Measurements from ENCODE around the gene ZC3H10. TPM values are rescaled to one million over a fixed set of nuclear protein-coding genes. Genes with fewer than 3 reads are reported as not detected.
"Not testable (repeated sequence)": the region's sequence is repeated elsewhere in the genome, so short reads cannot be mapped to it uniquely, and the experiment has no call there.

The ZC3H10 gene
- polyA plus RNA-seq, 4 donors, result 1.1 to 4.0 (median 2.1) TPM

GRCh38 chr12:56104815-56105608 lies 13.1 kb upstream of the ZC3H10 start:
- peaks cover 7 to 45% (median 19%) of the 10 kb centered on the region in 3 donors for H3K36me3 ChIP-seq (ENCODE audit: control insufficient read depth in 3 of 3, insufficient read depth in 2 of 3, low read depth in 1 of 3, low read length in 3 of 3)
- WGBS, 3 donors, result 0 to 1% (median 0%) methylated on average over 38 to 40 of the region's 40 CpGs
- peak overlapping the region; percentile 59 to 80 (median 77) for H3K4me3 ChIP-seq (ENCODE audit: low read depth in 1 of 3, low read length in 3 of 3)
- H3K9me3 ChIP-seq (ENCODE audit: control insufficient read depth in 2 of 2, insufficient read depth in 1 of 2, low read depth in 1 of 2, low read length in 1 of 2), result no peaks in the 10 kb centered on the region
- FAIRE-seq (no peak), DNase-seq (peak; percentile 22 to 56)
- peak overlapping the region; percentile 74 to 89 (median 82) for H3K27ac ChIP-seq (ENCODE audit: low read depth in 1 of 3, low read length in 2 of 3)
- H3K4me1 ChIP-seq (ENCODE audit: control insufficient read depth in 3 of 3, insufficient read depth in 2 of 3, low read depth in 1 of 3, low read length in 2 of 3), result peaks cover 0 to 6% (median 3%) of the 10 kb centered on the region in 3 donors
- no peaks in the 10 kb centered on the region for H3K27me3 ChIP-seq (ENCODE audit: control insufficient read depth in 3 of 3, insufficient read depth in 3 of 3, low read length in 3 of 3)

DNA sequence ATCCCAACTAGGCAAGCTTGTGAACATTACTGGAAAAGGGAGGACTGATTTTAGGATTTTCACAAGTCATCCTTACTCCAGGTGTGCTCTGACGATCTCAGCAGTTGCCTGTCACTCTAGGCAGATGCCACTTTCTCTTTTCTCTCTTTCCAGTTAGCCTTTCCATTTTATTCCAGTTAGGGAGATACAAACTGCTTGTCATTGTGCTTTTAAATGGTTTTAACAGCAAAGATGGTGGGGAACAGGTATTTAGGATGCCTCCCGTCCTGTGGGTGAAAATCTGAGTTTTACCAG lies 12.5 kb upstream of the ZC3H10 start:
- no peak for FAIRE-seq

GRCh38 chr12:56107242-56107641 lies 10.8 kb upstream of the ZC3H10 start:
- 90 to 93% (median 92%) methylated on average over 3 of the region's 3 CpGs for WGBS, 3 donors
- Histone ChIP-seq H3K4me1 (ENCODE audit: control insufficient read depth in 3 of 3, insufficient read depth in 2 of 3, low read depth in 1 of 3, low read length in 2 of 3) (peaks cover 0 to 6% (median 3%) of the 10 kb centered on the region in 3 donors), H3K4me3 (ENCODE audit: low read depth in 1 of 3, low read length in 3 of 3) (no peak overlapping the region), H3K27me3 (ENCODE audit: control insufficient read depth in 3 of 3, insufficient read depth in 3 of 3, low read length in 3 of 3) (no peaks in the 10 kb centered on the region), H3K9me3 (ENCODE audit: control insufficient read depth in 2 of 2, insufficient read depth in 1 of 2, low read depth in 1 of 2, low read length in 1 of 2) (no peaks in the 10 kb centered on the region), H3K27ac (ENCODE audit: low read depth in 1 of 3, low read length in 2 of 3) (no peak overlapping the region), H3K36me3 (ENCODE audit: control insufficient read depth in 3 of 3, insufficient read depth in 2 of 3, low read depth in 1 of 3, low read length in 3 of 3) (peaks cover 14 to 46% (median 19%) of the 10 kb centered on the region in 3 donors)
- no peak for DNase-seq
- no peak for FAIRE-seq

More for the DNA sequence above, 12.5 kb upstream of the ZC3H10 start:
- 11 to 20% (median 11%) methylated on average over 2 of the region's 2 CpGs for WGBS, 3 donors
- Histone ChIP-seq H3K4me1 (ENCODE audit: control insufficient read depth in 3 of 3, insufficient read depth in 2 of 3, low read depth in 1 of 3, low read length in 2 of 3) (peaks cover 0 to 6% (median 3%) of the 10 kb centered on the region in 3 donors), H3K27ac (ENCODE audit: low read depth in 1 of 3, low read length in 2 of 3) (peak overlapping the region in 1 of 3 donors; percentile 82), H3K9me3 (ENCODE audit: control insufficient read depth in 2 of 2, insufficient read depth in 1 of 2, low read depth in 1 of 2, low read length in 1 of 2) (no peaks in the 10 kb centered on the region), H3K27me3 (ENCODE audit: control insufficient read depth in 3 of 3, insufficient read depth in 3 of 3, low read length in 3 of 3) (no peaks in the 10 kb centered on the region), H3K4me3 (ENCODE audit: low read depth in 1 of 3, low read length in 3 of 3) (peak overlapping the region; percentile 59 to 80 (median 77)), H3K36me3 (ENCODE audit: control insufficient read depth in 3 of 3, insufficient read depth in 2 of 3, low read depth in 1 of 3, low read length in 3 of 3) (peaks cover 7 to 47% (median 21%) of the 10 kb centered on the region in 3 donors)
- DNase-seq, result no peak

- WGBS, 3 donors, result 86 to 92% (median 91%) methylated on average over 5 of the region's 5 CpGs
- Histone ChIP-seq H3K27me3 (ENCODE audit: control insufficient read depth in 3 of 3, insufficient read depth in 3 of 3, low read length in 3 of 3) (no peaks in the 10 kb centered on the region), H3K4me3 (ENCODE audit: low read depth in 1 of 3, low read length in 3 of 3) (no peak overlapping the region), H3K27ac (ENCODE audit: low read depth in 1 of 3, low read length in 2 of 3) (no peak overlapping the region), H3K4me1 (ENCODE audit: control insufficient read depth in 3 of 3, insufficient read depth in 2 of 3, low read depth in 1 of 3, low read length in 2 of 3) (peaks cover 0 to 11% (median 2%) of the 10 kb centered on the region in 3 donors), H3K36me3 (ENCODE audit: control insufficient read depth in 3 of 3, insufficient read depth in 2 of 3, low read depth in 1 of 3, low read length in 3 of 3) (peaks cover 17 to 55% (median 21%) of the 10 kb centered on the region in 3 donors), H3K9me3 (ENCODE audit: control insufficient read depth in 2 of 2, insufficient read depth in 1 of 2, low read depth in 1 of 2, low read length in 1 of 2) (no peaks in the 10 kb centered on the region)
- FAIRE-seq, result no peak
- DNase-seq, result no peak
These were observed 7.5 kb upstream of the ZC3H10 start for GRCh38 chr12:56110571-56110970.

DNA sequence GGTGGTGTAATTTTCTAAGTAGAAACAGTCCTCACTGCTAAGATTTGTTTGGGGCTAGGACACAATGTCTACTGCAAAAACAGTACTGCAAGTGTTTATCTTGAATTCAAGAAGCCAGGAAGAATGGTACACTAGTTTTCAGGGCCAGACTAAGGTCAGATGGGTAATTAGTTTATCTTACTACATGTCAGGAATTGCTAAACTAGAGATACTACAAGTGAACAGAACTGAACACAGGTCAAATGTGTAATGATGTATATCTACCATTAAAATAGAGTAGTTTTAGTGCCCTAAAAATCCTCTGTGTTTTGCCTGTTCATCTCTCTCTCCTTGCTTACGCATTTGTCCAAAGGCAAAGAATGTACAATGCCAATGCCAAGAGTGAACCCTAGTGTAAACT lies 4.0 kb upstream of the ZC3H10 start:
- H3K36me3 ChIP-seq (ENCODE audit: control insufficient read depth in 3 of 3, insufficient read depth in 2 of 3, low read depth in 1 of 3, low read length in 3 of 3), result peaks cover 14 to 41% (median 17%) of the 10 kb centered on the region in 3 donors
- WGBS, 3 donors, result 94 to 100% (median 100%) methylated on average over 1 of the region's 1 CpG
- DNase-seq, result no peak
- peaks cover 0 to 11% (median 4%) of the 10 kb centered on the region in 3 donors for H3K4me1 ChIP-seq (ENCODE audit: control insufficient read depth in 3 of 3, insufficient read depth in 2 of 3, low read depth in 1 of 3, low read length in 2 of 3)
- no peak for FAIRE-seq
- no peak overlapping the region for H3K4me3 ChIP-seq (ENCODE audit: low read depth in 1 of 3, low read length in 3 of 3)
- no peak overlapping the region for H3K27ac ChIP-seq (ENCODE audit: low read depth in 1 of 3, low read length in 2 of 3)
- H3K27me3 ChIP-seq (ENCODE audit: control insufficient read depth in 3 of 3, insufficient read depth in 3 of 3, low read length in 3 of 3), result no peaks in the 10 kb centered on the region
- no peaks in the 10 kb centered on the region for H3K9me3 ChIP-seq (ENCODE audit: control insufficient read depth in 2 of 2, insufficient read depth in 1 of 2, low read depth in 1 of 2, low read length in 1 of 2)

GRCh38 chr12:56115329-56115728 lies 2.7 kb upstream of the ZC3H10 start:
- WGBS, 3 donors, result 31 to 46% (median 43%) methylated on average over 10 of the region's 10 CpGs

DNA sequence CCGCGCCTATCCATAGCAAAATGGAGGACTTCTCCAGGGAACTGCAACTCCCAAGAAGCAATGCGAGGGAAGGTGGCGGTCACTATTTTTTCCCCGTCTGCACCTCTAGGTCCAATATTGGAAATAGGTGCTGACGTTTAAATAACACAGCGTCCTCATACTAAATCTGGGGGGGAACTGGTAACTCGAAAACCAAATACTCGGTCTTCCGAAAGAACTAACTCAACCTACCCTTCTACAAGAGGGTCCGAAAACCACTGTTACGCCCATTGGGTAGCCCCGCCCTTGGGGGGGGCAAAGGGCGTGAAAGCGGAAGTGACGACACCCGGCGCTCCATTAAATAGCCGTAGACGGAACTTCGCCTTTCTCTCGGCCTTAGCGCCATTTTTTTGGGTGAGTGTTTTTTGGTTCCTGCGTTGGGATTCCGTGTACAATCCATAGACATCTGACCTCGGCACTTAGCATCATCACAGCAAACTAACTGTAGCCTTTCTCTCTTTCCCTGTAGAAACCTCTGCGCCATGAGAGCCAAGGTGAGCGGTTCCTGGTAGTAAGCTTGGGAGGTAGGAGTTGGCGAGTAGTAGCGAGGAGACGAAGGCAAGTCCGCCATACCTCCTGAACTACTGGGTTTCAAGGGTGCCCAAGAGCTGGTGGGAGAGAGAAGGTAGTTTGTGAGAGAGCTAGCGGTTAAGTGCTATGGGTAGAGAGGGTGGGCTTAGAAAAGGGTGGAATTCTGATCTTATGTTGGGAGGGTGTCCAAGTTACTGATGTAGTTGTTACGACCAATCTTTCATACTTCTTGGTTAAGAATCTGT lies 1.6 kb upstream of the ZC3H10 start, which contains the start of gene RPL41:
TSS of gene RPL41 (plus strand) at position 367 of the 815 bp plus-strand sequence.
- Histone ChIP-seq H3K4me3 (ENCODE audit: low read depth in 1 of 3, low read length in 3 of 3) (peak within 1 kb of the TSS; percentile 74 to 83 (median 76)), H3K36me3 (ENCODE audit: control insufficient read depth in 3 of 3, insufficient read depth in 2 of 3, low read depth in 1 of 3, low read length in 3 of 3) (peaks cover 7 to 36% (median 11%) of the 10 kb centered on the region in 3 donors), H3K9me3 (ENCODE audit: control insufficient read depth in 2 of 2, insufficient read depth in 1 of 2, low read depth in 1 of 2, low read length in 1 of 2) (no peaks in the 10 kb centered on the region), H3K4me1 (ENCODE audit: control insufficient read depth in 3 of 3, insufficient read depth in 2 of 3, low read depth in 1 of 3, low read length in 2 of 3) (peaks cover 0 to 20% (median 5%) of the 10 kb centered on the region in 3 donors), H3K27me3 (ENCODE audit: control insufficient read depth in 3 of 3, insufficient read depth in 3 of 3, low read length in 3 of 3) (no peaks in the 10 kb centered on the region), H3K27ac (ENCODE audit: low read depth in 1 of 3, low read length in 2 of 3) (peak within 1 kb of the TSS; percentile 96 to 99 (median 96))
- WGBS, 3 donors, result 0 to 1% (median 0%) methylated on average over 34 of the region's 34 CpGs
- no peak for FAIRE-seq
- peak; percentile 96 to 99 for DNase-seq

More at GRCh38 chr12:56115329-56115728, 2.7 kb upstream of the ZC3H10 start:
- peak overlapping the region; percentile 30 to 83 (median 74) for H3K4me3 ChIP-seq (ENCODE audit: low read depth in 1 of 3, low read length in 3 of 3)
- H3K27me3 ChIP-seq (ENCODE audit: control insufficient read depth in 3 of 3, insufficient read depth in 3 of 3, low read length in 3 of 3), result no peaks in the 10 kb centered on the region
- H3K36me3 ChIP-seq (ENCODE audit: control insufficient read depth in 3 of 3, insufficient read depth in 2 of 3, low read depth in 1 of 3, low read length in 3 of 3), result peaks cover 12 to 33% (median 12%) of the 10 kb centered on the region in 3 donors
- DNase-seq (peak in 1 of 2 donors; percentile 28), FAIRE-seq (no peak)
- H3K9me3 ChIP-seq (ENCODE audit: control insufficient read depth in 2 of 2, insufficient read depth in 1 of 2, low read depth in 1 of 2, low read length in 1 of 2), result no peaks in the 10 kb centered on the region
- H3K27ac ChIP-seq (ENCODE audit: low read depth in 1 of 3, low read length in 2 of 3), result peak overlapping the region in 1 of 3 donors; percentile 93
- peaks cover 0 to 20% (median 5%) of the 10 kb centered on the region in 3 donors for H3K4me1 ChIP-seq (ENCODE audit: control insufficient read depth in 3 of 3, insufficient read depth in 2 of 3, low read depth in 1 of 3, low read length in 2 of 3)

DNA sequence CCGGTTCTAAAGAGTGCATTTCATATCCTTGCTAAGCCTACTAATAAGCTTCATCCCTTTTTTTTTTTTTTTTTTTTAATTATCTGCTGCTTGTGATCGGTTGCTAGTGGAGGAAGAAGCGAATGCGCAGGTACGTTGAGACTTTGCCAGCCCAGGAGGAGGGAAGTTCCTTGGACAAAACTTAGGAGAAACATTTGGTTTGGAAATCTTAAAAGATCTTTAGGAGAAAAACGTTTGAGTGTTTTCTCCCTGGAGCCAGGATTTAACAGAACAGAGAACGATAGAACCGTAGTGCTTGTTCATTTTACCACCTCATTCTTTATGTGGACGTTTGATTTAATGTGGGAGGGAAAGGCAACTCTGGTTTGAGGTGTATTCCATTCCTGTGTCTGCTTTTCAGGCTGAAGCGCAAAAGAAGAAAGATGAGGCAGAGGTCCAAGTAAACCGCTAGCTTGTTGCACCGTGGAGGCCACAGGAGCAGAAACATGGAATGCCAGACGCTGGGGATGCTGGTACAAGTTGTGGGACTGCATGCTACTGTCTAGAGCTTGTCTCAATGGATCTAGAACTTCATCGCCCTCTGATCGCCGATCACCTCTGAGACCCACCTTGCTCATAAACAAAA lies 872 bp upstream of the ZC3H10 start:
- Histone ChIP-seq H3K36me3 (ENCODE audit: control insufficient read depth in 3 of 3, insufficient read depth in 2 of 3, low read depth in 1 of 3, low read length in 3 of 3) (peaks cover 3 to 37% (median 8%) of the 10 kb centered on the region in 3 donors), H3K4me3 (ENCODE audit: low read depth in 1 of 3, low read length in 3 of 3) (peak overlapping the region; percentile 74 to 83 (median 76)), H3K4me1 (ENCODE audit: control insufficient read depth in 3 of 3, insufficient read depth in 2 of 3, low read depth in 1 of 3, low read length in 2 of 3) (peaks cover 0 to 20% (median 5%) of the 10 kb centered on the region in 3 donors), H3K27ac (ENCODE audit: low read depth in 1 of 3, low read length in 2 of 3) (peak overlapping the region; percentile 96 to 99 (median 96))
- not testable (repeated sequence) for DNase-seq; H3K9me3 ChIP-seq (ENCODE audit: control insufficient read depth in 2 of 2, insufficient read depth in 1 of 2, low read depth in 1 of 2, low read length in 1 of 2); FAIRE-seq; H3K27me3 ChIP-seq (ENCODE audit: control insufficient read depth in 3 of 3, insufficient read depth in 3 of 3, low read length in 3 of 3)
- WGBS, 3 donors, result 1 to 2% (median 1%) methylated on average over 12 of the region's 16 CpGs

Data from small intestine (tissue), 7 donors.